HepG2 (cell line): ENCODE measurements around the gene ABTB2. TPM values are rescaled to one million over a fixed set of nuclear protein-coding genes. Genes with fewer than 3 reads are reported as not detected.
A peak's percentile ranks its signal among the peaks of the same experiment; 100 is the strongest.

Source experiments
- ATAC-seq: fragments of 200-7000 bp; cut with Tn5 transposase; 3 replicates; pipeline ENCODE4 v1.9.1; 2020; ENCODE audit warnings: mild to moderate bottlenecking, moderate library complexity
- BruUV-seq: library from RNA; stranded (reverse); fragments of 400-500 nt; replicated peaks from 2 replicates; lab custom pipeline; 2021; lab: Mats Ljungman, UMichigan
- CTCF ChIA-PET: fragments of 300-600 bp; formaldehyde crosslinking; extraction: SDS; loops from one replicate; lab custom pipeline; 2021; ENCODE audit warnings: low total read pairs, inconsistent platforms, low intra/inter-chr PET ratio; lab: Yijun Ruan, JAX
- POLR2A ChIA-PET: fragments of 350-600 bp; sonication (Branson Sonifier 250); formaldehyde crosslinking; loops from one replicate; lab custom pipeline; 2020; ENCODE audit warnings: antibody characterized with exemption, inconsistent platforms; lab: Yijun Ruan, JAX
- DNase-seq: peaks from one replicate; pipeline ENCODE4 v3.0.0-alpha.2; 2015; ENCODE audit warnings: low spot score
- FAIRE-seq: peaks from 3 replicates; lab custom pipeline; 2011; peaks lifted over from hg19 to GRCh38; lab: Jason Lieb, UNC
- H2AFZ ChIP-seq: one replicate; pipeline ENCODE4 v1.6.1; 2011; ENCODE audit warnings: low read length, inconsistent platforms
- H3K27ac ChIP-seq: fragments of 300-600 bp; 3 replicates; pipeline ENCODE4 v1.8.0; 2011; ENCODE audit warnings: mixed run types, mild to moderate bottlenecking, mixed read lengths, low read length, inconsistent platforms; ENCODE audit not compliant: insufficient read depth; ENCODE audit errors: extremely low read length
- H3K27me3 ChIP-seq, 2 experiments: fragments of 200-600 bp in 1 of 2; 2 replicates in 1 of 2; 3 replicates in 1 of 2; pipeline versions ENCODE4 v1.6.0 to v1.8.0; 2011; ENCODE audit warnings: low read length in 2 of 2, mild to moderate bottlenecking in 2 of 2, moderate library complexity in 2 of 2, inconsistent platforms in 1 of 2; ENCODE audit not compliant: insufficient read depth in 2 of 2, control insufficient read depth in 1 of 2
- H3K36me3 ChIP-seq, 2 experiments: fragments of 200-600 bp in 1 of 2; replicated peaks in 1 of 2; 2 replicates in 1 of 2; 3 replicates in 1 of 2; pipeline versions ENCODE4 v1.5.1 to v1.8.0; 2011; ENCODE audit warnings: low read length in 2 of 2, inconsistent platforms in 1 of 2; ENCODE audit not compliant: insufficient read depth in 2 of 2, control insufficient read depth in 1 of 2
- H3K4me1 ChIP-seq: 2 replicates; pipeline ENCODE4 v1.5.1; 2012; ENCODE audit warnings: low read length, inconsistent platforms; ENCODE audit not compliant: insufficient read depth
- H3K4me2 ChIP-seq: 2 replicates; pipeline ENCODE4 v1.6.0; 2011; ENCODE audit warnings: low read depth, low read length, inconsistent platforms
- H3K4me3 ChIP-seq, 3 experiments: fragments of 200-600 bp in 1 of 3; sonication (generic), shearing (Covaris generic) in 1 of 3; replicated peaks in 1 of 3; 2 replicates each; pipeline ENCODE4 v1.5.1; 2011 to 2016; ENCODE audit warnings: low read length in 3 of 3, inconsistent platforms in 2 of 3, low read depth in 2 of 3, mild to moderate bottlenecking in 2 of 3, control low read depth in 1 of 3, mixed read lengths in 1 of 3; ENCODE audit not compliant: insufficient read depth in 1 of 3
- H3K79me2 ChIP-seq: one replicate; pipeline ENCODE4 v1.6.1; 2011; ENCODE audit warnings: low read length, inconsistent platforms; ENCODE audit not compliant: insufficient read depth
- H3K9ac ChIP-seq: 2 replicates; pipeline ENCODE4 v1.6.0; 2011; ENCODE audit warnings: mild to moderate bottlenecking, low read depth, low read length, inconsistent platforms; ENCODE audit not compliant: insufficient read depth
- H3K9me3 ChIP-seq: 2 replicates; pipeline ENCODE4 v1.5.1; 2012; ENCODE audit warnings: mild to moderate bottlenecking, low read length
- H4K20me1 ChIP-seq: 2 replicates; pipeline ENCODE4 v1.6.0; 2011; ENCODE audit warnings: inconsistent platforms, mild to moderate bottlenecking, low read length, moderate library complexity; ENCODE audit not compliant: insufficient read depth
- ARID5B ChIP-seq: IDR thresholded peaks from 2 replicates; pipeline ENCODE4 v1.4.0; 2020; ENCODE audit warnings: mild to moderate bottlenecking, missing genetic modification reagents
- BCL6 ChIP-seq: IDR thresholded peaks from 2 replicates; pipeline ENCODE4 v1.6.1; 2016; ENCODE audit warnings: missing genetic modification reagents, missing compliant biosample characterization
- NR2F6 ChIP-seq, 2 experiments: IDR thresholded peaks; 2 replicates each; pipeline ENCODE4 v1.6.1; 2016; ENCODE audit warnings: antibody characterized with exemption in 1 of 2, mild to moderate bottlenecking in 1 of 2
- SAP130 ChIP-seq: IDR thresholded peaks from 2 replicates; pipeline ENCODE4 v1.6.1; 2016; ENCODE audit warnings: low read depth
- SOX13 ChIP-seq, 3 experiments: fragments of 450-650 bp in 1 of 3; sonication (generic) in 1 of 3; formaldehyde crosslinking in 1 of 3; IDR thresholded peaks in 2 of 3; conservative IDR thresholded peaks in 1 of 3; 2 replicates each; pipeline versions ENCODE4 v1.5.0 to v1.6.1; 2016 to 2020; ENCODE audit warnings: antibody characterized with exemption in 1 of 3, mild to moderate bottlenecking in 1 of 3, missing compliant biosample characterization in 1 of 3, missing genetic modification reagents in 1 of 3, moderate library complexity in 1 of 3
- SOX5 ChIP-seq: IDR thresholded peaks from 2 replicates; pipeline ENCODE4 v1.6.1; 2016; ENCODE audit warnings: borderline replicate concordance
- SOX6 ChIP-seq, 2 experiments: fragments of 450-650 bp in 1 of 2; sonication (generic) in 1 of 2; formaldehyde crosslinking in 1 of 2; IDR thresholded peaks; 2 replicates each; pipeline versions ENCODE4 v1.4.0 to v1.6.1; 2017 to 2020; ENCODE audit warnings: antibody characterized with exemption in 1 of 2, mild to moderate bottlenecking in 1 of 2, missing genetic modification reagents in 1 of 2
- TEAD3 ChIP-seq: optimal IDR thresholded peaks from 2 replicates; pipeline ENCODE3; 2016; ENCODE audit warnings: borderline replicate concordance
- ZFP36L2 ChIP-seq: sonication (generic); formaldehyde crosslinking; IDR thresholded peaks from 2 replicates; pipeline ENCODE4 v1.4.0; 2020; ENCODE audit warnings: missing genetic modification reagents
- ZFP82 ChIP-seq: sonication (generic); formaldehyde crosslinking; IDR thresholded peaks from 2 replicates; pipeline ENCODE4 v1.5.1; 2020; ENCODE audit warnings: mild to moderate bottlenecking, missing genetic modification reagents, borderline replicate concordance
- WGBS: methylation state at CpG from one replicate; pipeline ENCODE4 v1.1.6; 2017; ENCODE audit warnings: low lambda C conversion rate; 5-methylcytosine and 5-hydroxymethylcytosine counted together
- in situ Hi-C: cut with HindIII; loops from 2 replicates; pipeline ENCODE4 v1.10.0; 2017; ENCODE audit warnings: low pct_unique_long_range_greater_than_20kb; ENCODE audit not compliant: extremely low pct_ligation_motif_present
- intact Hi-C: fragments of 100-400 bp; cut with micrococcal nuclease; formaldehyde crosslinking; loops from one replicate; pipeline ENCODE4 v1.10.0; 2022; ENCODE audit not compliant: unreplicated experiment
- polyA plus RNA-seq, 8 experiments: library from polyadenylated mRNA; depleted of rRNA in 3 of 8; stranded (reverse) in 7 of 8; unstranded in 1 of 8; fragments of >200 nt; fragmentation: Illumina TruSeq in 4 of 8; extraction: Trizol in 4 of 8; gene quantifications; 2 replicates each; pipeline versions ENCODE4 v1.2.1 to v1.2.3, GENCODE V29; 2011 to 2016; ENCODE audit warnings: low read depth in 4 of 8, missing spikeins in 1 of 8, mixed read lengths in 1 of 8; ENCODE audit not compliant: insufficient read depth in 1 of 8
- total RNA-seq, 5 experiments: library from RNA; depleted of rRNA; stranded (reverse); fragments of >200 nt; fragmentation: Illumina TruSeq; extraction: Trizol; gene quantifications; 2 replicates each; pipeline ENCODE4 v1.2.3, GENCODE V29; 2016; ENCODE audit warnings: low read depth in 1 of 5

Gene ABTB2
- total and polyA plus RNA-seq, 2 of the 13 experiments (the other 11 are each of a cell fraction or from before 2014, with no cell fraction given), result 5.1 to 15.4 TPM

GRCh38 chr11:34407121-34407813 lies 49.5 kb upstream of the ABTB2 start:
- WGBS, result 33% methylated on average over 2 of the region's 2 CpGs
- no peak overlapping the region for H3K4me2 ChIP-seq
- H3K9me3 ChIP-seq, result no peaks in the 10 kb centered on the region
- H3K36me3 ChIP-seq, result no peaks in the 10 kb centered on the region
- in situ Hi-C loops, result no loop called here
- no peak for FAIRE-seq
- DNase-seq, result peak; percentile 9
- H3K27ac ChIP-seq, result no peak overlapping the region
- no peaks in the 10 kb centered on the region for H3K27me3 ChIP-seq
- no peaks in the 10 kb centered on the region for H3K79me2 ChIP-seq
- POLR2A ChIA-PET, result no interaction called here
- H3K9ac ChIP-seq, result no peak overlapping the region
- no TSS peak for BruUV-seq
- no peaks in the 10 kb centered on the region for H4K20me1 ChIP-seq
- intact Hi-C loops, result no loop called here
- peak; percentile 65; the same call in 1 of the 2 replicates for TF ChIP-seq SOX5 (CRISPR knock-in tag)
- TF ChIP-seq SOX13 (IDR thresholded peaks at IDR 0.05), result no peak
- peak in 1 of 2 experiments; percentile 65; a peak in 2 of 4 replicates for TF ChIP-seq SOX13 (CRISPR knock-in tag; conservative IDR thresholded peaks at IDR 0.05 in 1 of 2, IDR thresholded peaks at IDR 0.05 in 1 of 2)
- peak; percentile 25; the same call in 1 of the 2 replicates for TF ChIP-seq NR2F6 (IDR thresholded peaks at IDR 0.05)
- TF ChIP-seq NR2F6 (CRISPR knock-in tag; IDR thresholded peaks at IDR 0.05), result no peak
- no peak for TF ChIP-seq ZFP36L2 (CRISPR knock-in tag)
- no peak for TF ChIP-seq TEAD3 (CRISPR knock-in tag)
- no peak for TF ChIP-seq SOX6 (IDR thresholded peaks at IDR 0.05)
- 0 out of 2 replicates have a peak, but pooled peaks have one; percentile 30 for TF ChIP-seq SOX6 (CRISPR knock-in tag; IDR thresholded peaks at IDR 0.05)
- TF ChIP-seq ZFP82 (CRISPR knock-in tag), result no peak
- no peak for TF ChIP-seq BCL6 (CRISPR knock-in tag)
- TF ChIP-seq ARID5B (CRISPR knock-in tag), result 0 out of 2 replicates have a peak, but pooled peaks have one; percentile 43
- TF ChIP-seq SAP130 (CRISPR knock-in tag), result peak; percentile 34
- H3K4me3 ChIP-seq, result no peak overlapping the region
- H3K4me1 ChIP-seq, result peaks cover 54% of the 10 kb centered on the region
- CTCF ChIA-PET, result no interaction called here
- H2AFZ ChIP-seq, result no peak overlapping the region
- no peak; the same call in 2 of the 3 replicates for ATAC-seq
